ENCODE measurements around the gene TAS1R1.
A peak's percentile ranks its signal among the peaks of the same experiment; 100 is the strongest.
"Not testable (repeated sequence)": the region's sequence is repeated elsewhere in the genome, so short reads cannot be mapped to it uniquely, and the experiment has no call there.

TAS1R1 gene

GRCh38 chr1:6538956-6539355 lies 16.2 kb upstream of the TAS1R1 start:
- Mint-ChIP-seq H3K9me3 (no peaks in the 10 kb centered on the region), H3K4me3 (no peak overlapping the region), H3K4me1 (ENCODE audit: low read depth) (peaks cover 13% of the 10 kb centered on the region), H3K36me3 (ENCODE audit: low read depth) (peaks cover 82% of the 10 kb centered on the region), H3K27ac (peak overlapping the region; percentile 66), H3K27me3 (no peaks in the 10 kb centered on the region)
- DNase-seq: no peak

- Mint-ChIP-seq H3K27ac (peak overlapping the region; percentile 89), H3K4me3 (no peak overlapping the region), H3K4me1 (ENCODE audit: low read depth) (peaks cover 32% of the 10 kb centered on the region), H3K36me3 (ENCODE audit: low read depth) (peaks cover 91% of the 10 kb centered on the region), H3K9me3 (no peaks in the 10 kb centered on the region), H3K27me3 (no peaks in the 10 kb centered on the region)
- no peak for DNase-seq
Measured at GRCh38 chr1:6544831-6545230, 10.3 kb upstream of the TAS1R1 start.

- Mint-ChIP-seq H3K4me1 (ENCODE audit: low read depth) (peaks cover 34% of the 10 kb centered on the region), H3K4me3 (no peak overlapping the region), H3K36me3 (ENCODE audit: low read depth) (peaks cover 93% of the 10 kb centered on the region), H3K27ac (peak overlapping the region; percentile 89), H3K9me3 (no peaks in the 10 kb centered on the region), H3K27me3 (no peaks in the 10 kb centered on the region)
- no peak for DNase-seq
Measured at GRCh38 chr1:6545276-6546112, 9.6 kb upstream of the TAS1R1 start.

GRCh38 chr1:6546326-6546725 lies 8.8 kb upstream of the TAS1R1 start:
- no peak for DNase-seq
- no peaks in the 10 kb centered on the region for H3K9me3 Mint-ChIP-seq
- H3K27ac Mint-ChIP-seq: peak overlapping the region; percentile 89
- no peaks in the 10 kb centered on the region for H3K27me3 Mint-ChIP-seq
- H3K36me3 Mint-ChIP-seq (ENCODE audit: low read depth): peaks cover 91% of the 10 kb centered on the region
- no peak overlapping the region for H3K4me3 Mint-ChIP-seq
- peaks cover 34% of the 10 kb centered on the region for H3K4me1 Mint-ChIP-seq (ENCODE audit: low read depth)

- H3K4me3 Mint-ChIP-seq: no peak overlapping the region
- DNase-seq: no peak
- H3K36me3 Mint-ChIP-seq (ENCODE audit: low read depth): peaks cover 88% of the 10 kb centered on the region
Measured at GRCh38 chr1:6547301-6547700, 7.8 kb upstream of the TAS1R1 start.

GRCh38 chr1:6554031-6554906 lies 838 bp upstream of the TAS1R1 start, which contains the start of gene NOL9:
Gene NOL9 (minus strand): TSS chr1:6554513. CDS start chr1:6554502, 11 bp downstream.
- peaks cover 19% of the 10 kb centered on the region for H3K4me1 Mint-ChIP-seq (ENCODE audit: low read depth)
- no peaks in the 10 kb centered on the region for H3K27me3 Mint-ChIP-seq
- H3K4me3 Mint-ChIP-seq: peak within 1 kb of the TSS; percentile 87
- peak; percentile 97 for DNase-seq
- H3K27ac Mint-ChIP-seq: peak within 1 kb of the TSS; percentile 88
- peaks cover 31% of the 10 kb centered on the region for H3K36me3 Mint-ChIP-seq (ENCODE audit: low read depth)
- H3K9me3 Mint-ChIP-seq: no peaks in the 10 kb centered on the region

More at GRCh38 chr1:6547301-6547700, 7.8 kb upstream of the TAS1R1 start:
- H3K27me3 Mint-ChIP-seq: no peaks in the 10 kb centered on the region
- H3K27ac Mint-ChIP-seq: peak overlapping the region; percentile 89
- H3K9me3 Mint-ChIP-seq: no peaks in the 10 kb centered on the region
- H3K4me1 Mint-ChIP-seq (ENCODE audit: low read depth): peaks cover 38% of the 10 kb centered on the region

- Mint-ChIP-seq H3K36me3 (ENCODE audit: low read depth) (peaks cover 6% of the 10 kb centered on the region), H3K27me3 (no peaks in the 10 kb centered on the region), H3K27ac (no peak overlapping the region), H3K4me1 (ENCODE audit: low read depth) (peaks cover 12% of the 10 kb centered on the region), H3K9me3 (no peaks in the 10 kb centered on the region), H3K4me3 (no peak overlapping the region)
- no peak for DNase-seq
Measured at GRCh38 chr1:6557597-6557996, 2.5 kb downstream of the TAS1R1 start.

GRCh38 chr1:6559161-6559560 lies 4.1 kb downstream of the TAS1R1 start:
- not testable (repeated sequence) for H3K4me1 Mint-ChIP-seq (ENCODE audit: low read depth); DNase-seq; H3K27ac Mint-ChIP-seq; H3K4me3 Mint-ChIP-seq; H3K27me3 Mint-ChIP-seq; H3K9me3 Mint-ChIP-seq; H3K36me3 Mint-ChIP-seq (ENCODE audit: low read depth)

- H3K27me3 Mint-ChIP-seq: no peaks in the 10 kb centered on the region
- no peaks in the 10 kb centered on the region for H3K4me1 Mint-ChIP-seq (ENCODE audit: low read depth)
- no peak for DNase-seq
- H3K9me3 Mint-ChIP-seq: no peaks in the 10 kb centered on the region
- H3K4me3 Mint-ChIP-seq: no peak overlapping the region
- H3K36me3 Mint-ChIP-seq (ENCODE audit: low read depth): no peaks in the 10 kb centered on the region
- H3K27ac Mint-ChIP-seq: no peak overlapping the region
Measured at GRCh38 chr1:6560267-6560666, 5.2 kb downstream of the TAS1R1 start.

GRCh38 chr1:6569033-6569432 lies 13.9 kb downstream of the TAS1R1 start:
- no peaks in the 10 kb centered on the region for H3K27me3 Mint-ChIP-seq
- no peak overlapping the region for H3K4me3 Mint-ChIP-seq
- DNase-seq: no peak
- no peaks in the 10 kb centered on the region for H3K4me1 Mint-ChIP-seq (ENCODE audit: low read depth)
- H3K36me3 Mint-ChIP-seq (ENCODE audit: low read depth): no peaks in the 10 kb centered on the region
- no peaks in the 10 kb centered on the region for H3K9me3 Mint-ChIP-seq
- H3K27ac Mint-ChIP-seq: no peak overlapping the region

- no peak overlapping the region for H3K27ac Mint-ChIP-seq
- no peak for DNase-seq
- no peaks in the 10 kb centered on the region for H3K4me1 Mint-ChIP-seq (ENCODE audit: low read depth)
- no peak overlapping the region for H3K4me3 Mint-ChIP-seq
- no peaks in the 10 kb centered on the region for H3K36me3 Mint-ChIP-seq (ENCODE audit: low read depth)
- H3K9me3 Mint-ChIP-seq: no peaks in the 10 kb centered on the region
- H3K27me3 Mint-ChIP-seq: no peaks in the 10 kb centered on the region
Measured at GRCh38 chr1:6570100-6570499, 15.0 kb downstream of the TAS1R1 start.

- H3K27me3 Mint-ChIP-seq: no peaks in the 10 kb centered on the region
- no peaks in the 10 kb centered on the region for H3K4me1 Mint-ChIP-seq (ENCODE audit: low read depth)
- no peaks in the 10 kb centered on the region for H3K36me3 Mint-ChIP-seq (ENCODE audit: low read depth)
- no peak overlapping the region for H3K4me3 Mint-ChIP-seq
- no peak overlapping the region for H3K27ac Mint-ChIP-seq
- no peak for DNase-seq
- H3K9me3 Mint-ChIP-seq: no peaks in the 10 kb centered on the region
Measured at GRCh38 chr1:6570987-6571386, 15.9 kb downstream of the TAS1R1 start.

- Mint-ChIP-seq H3K9me3 (no peaks in the 10 kb centered on the region), H3K27me3 (no peaks in the 10 kb centered on the region), H3K4me3 (no peak overlapping the region), H3K36me3 (ENCODE audit: low read depth) (no peaks in the 10 kb centered on the region), H3K4me1 (ENCODE audit: low read depth) (no peaks in the 10 kb centered on the region), H3K27ac (peak overlapping the region; percentile 9)
- DNase-seq: no peak
Measured at GRCh38 chr1:6572653-6573383, 17.7 kb downstream of the TAS1R1 start.

GRCh38 chr1:6574025-6574620 lies 19.0 kb downstream of the TAS1R1 start:
- no peaks in the 10 kb centered on the region for H3K36me3 Mint-ChIP-seq (ENCODE audit: low read depth)
- H3K4me3 Mint-ChIP-seq: no peak overlapping the region
- no peak overlapping the region for H3K27ac Mint-ChIP-seq
- H3K4me1 Mint-ChIP-seq (ENCODE audit: low read depth): peaks cover 1% of the 10 kb centered on the region
- H3K9me3 Mint-ChIP-seq: no peaks in the 10 kb centered on the region
- no peaks in the 10 kb centered on the region for H3K27me3 Mint-ChIP-seq
- DNase-seq: no peak

Measured in activated T-cell treated with anti-CD3 and anti-CD28 coated beads, Interleukin-2, amount 50 U/mL, for 24 hours (primary cell).